NCI-H146 (cell line): ENCODE results near the gene TENM3.
"Not testable (repeated sequence)": the region's sequence is repeated elsewhere in the genome, so short reads cannot be mapped to it uniquely, and the experiment has no call there.

Experiments used
- DNase-seq: peaks from one replicate; lab custom pipeline; 2025; lab: John Stamatoyannopoulos, UW

The TENM3 gene

GRCh38 chr4:182228991-182229577 is 14.1 kb upstream of the TENM3 start:
- DNase-seq = no peak

DNA sequence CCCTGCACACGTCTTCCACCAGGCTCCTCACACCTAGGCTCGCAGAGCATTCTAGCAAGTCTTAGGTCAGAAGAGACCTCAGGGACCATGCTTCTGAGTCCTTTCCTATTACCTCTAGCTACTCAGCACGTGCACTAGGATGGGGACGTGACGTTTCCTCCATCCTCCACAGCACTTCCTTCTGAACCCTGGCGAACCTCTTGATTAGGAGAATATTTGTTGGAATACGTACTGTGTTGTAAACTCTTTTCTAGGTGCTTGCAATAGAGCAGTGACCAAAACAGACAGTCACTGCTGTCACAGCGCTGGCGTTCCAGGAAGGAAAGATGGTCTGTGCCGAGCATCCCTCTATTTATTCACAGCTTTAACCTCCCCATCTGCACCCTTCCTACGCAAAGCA is 12.9 kb upstream of the TENM3 start:
- no peak for DNase-seq

DNA sequence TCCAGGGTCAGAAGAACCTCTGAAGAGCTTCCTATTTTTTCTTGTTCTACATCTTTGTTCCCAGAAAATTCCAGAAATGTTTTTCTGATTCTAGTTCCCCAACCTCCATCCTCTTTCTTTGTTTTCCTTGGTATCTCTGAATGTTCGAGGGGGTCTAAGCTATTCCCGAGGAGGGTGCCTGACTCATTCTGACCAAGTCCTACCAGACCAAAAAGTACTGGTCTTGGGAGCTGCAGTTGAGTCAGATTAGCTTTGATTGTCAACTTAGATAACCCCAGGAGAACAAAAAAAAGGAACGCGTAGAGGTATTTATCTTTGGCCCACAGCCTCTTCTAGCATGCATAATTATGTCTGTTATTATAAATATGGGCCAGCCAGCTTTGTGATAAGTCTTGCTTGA is 12.1 kb upstream of the TENM3 start:
- no peak for DNase-seq

DNA sequence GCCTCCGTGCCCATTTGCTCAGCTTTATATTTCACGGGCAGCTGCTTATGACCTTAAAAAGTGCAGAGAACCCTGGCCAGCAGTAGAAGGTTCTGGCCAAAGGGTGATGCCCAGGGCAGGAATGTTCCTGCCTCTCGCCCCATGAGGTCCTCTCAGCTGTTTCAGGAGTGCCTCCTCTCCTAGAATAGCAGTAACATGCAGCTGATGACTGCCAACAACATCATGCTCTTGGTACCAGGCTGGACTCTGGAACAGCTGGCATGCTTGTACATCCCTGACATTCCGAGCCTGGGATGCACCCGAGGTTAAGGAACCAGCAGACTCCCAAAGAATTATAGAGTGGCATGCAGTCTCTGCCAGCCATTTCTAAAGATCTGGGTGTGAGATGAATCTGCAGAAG is 11.7 kb upstream of the TENM3 start:
- no peak for DNase-seq

DNA sequence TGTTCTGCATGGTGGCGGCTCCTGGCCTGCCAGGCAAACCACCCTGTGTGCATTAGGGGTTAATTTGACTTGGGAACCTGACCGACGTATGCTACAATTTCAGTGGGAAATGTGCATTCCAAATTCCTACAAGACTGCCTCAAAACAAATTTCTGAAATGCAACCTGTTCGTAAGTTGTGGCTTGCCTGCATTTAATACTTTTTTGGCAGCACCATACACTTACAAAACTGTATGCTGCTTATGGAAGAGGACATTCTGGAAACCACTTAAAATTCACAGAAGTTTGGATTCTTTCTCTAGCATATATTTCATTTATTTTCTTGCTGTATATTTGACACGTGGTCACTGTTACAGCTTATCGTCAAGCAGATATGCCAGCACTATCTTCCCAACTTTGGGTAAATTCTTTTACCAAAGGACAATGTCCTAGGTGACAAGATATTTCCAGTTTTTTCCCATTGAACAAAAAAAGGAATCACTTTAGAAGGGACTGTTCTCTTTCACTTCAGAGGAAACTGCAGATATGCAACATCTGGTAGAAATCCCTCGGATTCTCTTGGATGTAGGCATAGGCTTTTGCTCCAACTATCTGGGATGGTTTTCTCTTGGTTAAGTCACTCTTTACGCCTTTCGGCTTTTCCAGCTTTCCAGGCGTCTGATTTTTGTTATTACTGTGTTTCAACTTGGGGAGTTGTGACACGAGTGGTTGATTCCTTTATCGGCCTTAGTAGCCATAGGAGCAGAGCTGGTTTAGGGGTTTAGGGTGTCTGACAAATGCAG is 9.7 kb upstream of the TENM3 start:
- no peak for DNase-seq

DNA sequence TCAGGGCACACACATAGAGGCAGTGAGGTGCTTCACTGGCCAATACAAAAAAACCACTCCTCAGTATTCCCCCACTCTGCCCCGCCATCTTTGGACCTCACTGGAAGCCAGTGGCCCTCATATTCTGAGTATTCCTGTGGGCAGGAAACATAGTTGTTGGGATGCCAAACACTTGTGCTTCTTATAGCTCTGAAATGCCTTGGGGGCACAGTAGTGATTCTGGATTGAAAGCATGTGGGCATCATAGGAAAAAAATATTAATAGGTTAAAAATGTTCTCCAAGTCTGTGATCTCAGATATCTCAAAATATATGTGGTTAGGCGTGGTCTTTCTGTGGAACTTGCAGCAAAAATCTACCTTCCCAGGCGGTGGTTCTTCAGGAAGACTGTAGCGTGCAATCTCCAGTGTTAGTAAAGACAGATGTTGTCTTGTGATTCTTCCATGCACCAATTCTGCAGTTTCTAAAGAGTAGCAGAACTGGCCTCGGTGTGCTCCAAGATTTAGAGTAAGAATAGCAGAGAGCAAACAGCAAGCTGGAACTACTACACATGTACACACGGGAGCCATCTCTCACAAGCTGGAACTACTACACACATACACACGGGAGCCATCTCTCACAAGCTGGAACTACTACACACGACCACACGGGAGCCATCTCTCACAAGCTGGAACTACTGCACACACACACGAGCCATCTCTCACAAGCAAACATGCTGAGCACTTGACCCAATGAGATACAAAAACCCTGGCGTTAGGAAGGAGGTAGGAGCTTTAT is 8.0 kb upstream of the TENM3 start:
- DNase-seq = no peak

DNA sequence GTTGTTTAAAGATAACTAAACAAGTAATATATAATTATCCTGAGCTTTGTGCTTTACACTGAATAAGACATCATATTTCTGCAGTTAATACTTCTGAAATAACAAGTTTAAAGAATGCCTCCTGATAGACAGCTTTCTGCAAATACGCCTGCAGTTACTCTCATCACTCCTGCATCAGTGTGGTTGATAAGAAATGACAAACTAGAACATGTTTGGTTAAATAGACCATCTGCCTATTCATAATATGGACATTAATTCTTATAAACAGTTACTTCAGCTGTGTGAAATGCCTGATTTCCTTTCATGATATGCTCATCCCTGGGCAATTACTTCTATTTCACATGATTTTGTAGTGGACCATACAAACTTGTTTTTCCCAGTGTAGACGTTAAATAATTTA is 7.0 kb upstream of the TENM3 start:
- no peak for DNase-seq

DNA sequence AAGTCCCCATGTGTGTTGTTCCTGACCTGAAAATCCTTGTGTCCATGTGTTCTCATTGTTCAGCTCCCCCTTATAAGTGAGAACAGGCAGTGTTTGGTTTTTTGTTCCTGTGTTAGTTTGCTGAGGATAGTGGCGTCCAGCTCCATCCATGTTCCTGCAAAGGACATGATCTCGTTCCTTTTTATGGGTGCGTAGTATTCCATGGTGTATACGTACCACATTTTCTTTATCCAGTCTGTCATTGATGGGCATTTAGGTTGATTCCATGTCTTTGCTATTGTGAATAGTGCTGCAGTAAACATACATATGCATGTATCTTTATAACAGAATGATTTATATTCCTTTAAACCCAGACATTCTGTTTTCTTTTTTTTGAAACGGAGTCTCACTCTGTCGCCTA is 6.2 kb upstream of the TENM3 start:
- not testable (repeated sequence) for DNase-seq

GRCh38 chr4:182238355-182238931 is 4.8 kb upstream of the TENM3 start:
- no peak for DNase-seq

- no peak for DNase-seq
Measured at GRCh38 chr4:182240161-182241130, 2.8 kb upstream of the TENM3 start.

DNA sequence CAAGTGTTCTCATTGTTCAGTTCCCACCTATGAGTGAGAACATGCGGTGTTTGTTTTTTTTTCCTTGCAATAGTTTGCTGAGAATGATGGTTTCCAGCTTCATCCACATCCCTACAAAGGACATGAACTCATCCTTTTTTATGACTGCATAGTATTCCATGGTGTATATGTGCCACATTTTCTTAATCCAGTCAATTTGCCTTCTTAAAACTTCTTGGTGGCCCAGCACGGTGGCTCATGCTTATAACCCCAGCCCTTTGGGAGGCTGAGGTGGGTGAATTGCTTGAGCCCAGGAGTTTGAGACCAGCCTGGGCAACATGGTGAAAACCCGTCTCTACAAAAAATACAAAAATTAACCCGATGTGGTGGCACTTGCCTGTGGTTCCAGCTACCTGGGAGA is 942 bp upstream of the TENM3 start:
- DNase-seq = not testable (repeated sequence)

DNA sequence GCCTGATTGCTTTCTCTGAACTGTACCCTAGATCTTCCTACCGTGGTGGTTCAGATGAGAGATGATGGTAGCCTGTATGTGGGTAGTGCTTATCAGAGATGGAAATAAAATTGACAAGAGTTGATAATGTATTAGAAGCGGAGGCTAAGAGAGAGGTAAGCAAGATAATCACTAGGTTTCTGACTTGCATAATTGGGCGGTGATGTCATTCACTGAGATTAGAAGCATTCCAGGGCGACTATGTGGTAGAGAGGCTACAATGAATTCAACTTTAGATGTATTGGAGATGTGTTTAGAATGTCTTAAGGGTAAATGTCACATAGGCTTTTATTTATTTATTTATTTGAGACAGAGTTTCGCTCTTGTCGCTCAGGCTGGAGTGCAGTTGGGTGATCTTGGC is 415 bp upstream of the TENM3 start:
- no peak for DNase-seq

- DNase-seq = no peak
Measured at GRCh38 chr4:182245041-182245440, 1.8 kb downstream of the TENM3 start.

GRCh38 chr4:182245541-182246215 is 2.5 kb downstream of the TENM3 start:
- DNase-seq = no peak

- DNase-seq = no peak
Measured at GRCh38 chr4:182246401-182247205, 3.4 kb downstream of the TENM3 start.

DNA sequence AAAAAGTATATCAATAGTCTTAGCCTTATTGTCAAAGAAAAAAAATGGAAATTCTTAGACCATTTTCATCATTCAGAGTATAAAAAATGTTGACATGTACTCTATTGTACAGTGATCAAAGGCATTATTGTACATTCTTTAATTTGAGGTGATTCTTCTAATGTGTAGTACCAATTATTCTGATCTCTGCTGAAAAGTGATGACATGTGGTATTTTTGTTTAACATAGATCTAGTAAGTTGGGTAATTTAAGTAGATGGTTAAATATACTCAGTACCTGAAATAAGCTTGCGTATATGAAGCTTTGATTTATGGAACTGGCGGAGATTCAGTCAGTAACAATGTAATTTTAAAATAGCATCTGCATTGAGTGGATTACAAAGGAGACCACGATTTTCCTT is 5.1 kb downstream of the TENM3 start:
- no peak for DNase-seq

- DNase-seq = no peak
Measured at GRCh38 chr4:182250446-182250845, 7.2 kb downstream of the TENM3 start.

DNA sequence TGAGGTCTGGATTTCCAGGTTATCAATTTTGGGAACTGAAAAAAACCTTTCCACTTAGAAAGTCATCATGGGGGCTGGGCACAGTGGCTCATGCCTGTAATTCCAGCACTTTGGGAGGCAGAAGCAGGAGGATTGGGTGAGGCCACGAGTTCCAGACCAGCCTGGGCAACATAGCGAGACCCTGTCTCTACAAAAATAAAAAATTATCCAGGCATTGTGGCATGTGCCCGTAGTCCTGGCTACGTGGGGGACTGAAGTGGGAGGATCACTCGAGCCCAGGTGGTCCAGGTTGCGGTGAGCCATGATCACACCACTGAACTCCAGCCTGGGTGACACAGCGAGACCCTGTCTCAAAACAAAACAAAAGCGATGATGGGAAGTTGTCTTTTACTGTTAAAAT is 7.9 kb downstream of the TENM3 start:
- no peak for DNase-seq

DNA sequence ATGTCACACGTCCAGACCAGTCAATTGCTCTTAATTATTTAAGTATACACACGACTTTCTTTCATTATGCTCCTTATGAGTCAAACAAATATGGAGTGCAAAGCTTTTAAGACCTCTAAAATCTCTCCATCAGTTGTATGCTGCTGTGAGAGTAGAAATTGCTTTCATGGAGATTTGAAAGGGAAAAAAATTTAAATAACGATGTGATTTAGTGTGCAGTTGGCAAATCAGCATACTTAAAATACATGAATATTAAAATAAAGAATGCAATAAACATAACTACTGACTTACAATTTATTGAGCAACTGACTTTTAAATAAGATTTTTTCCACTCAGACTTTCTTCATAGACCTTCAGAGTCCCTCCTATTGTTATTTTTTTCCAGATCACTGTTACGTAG is 9.0 kb downstream of the TENM3 start:
- no peak for DNase-seq
